ENCODE results near the gene ZNF512B.

The ZNF512B gene

GRCh38 chr20:63970714-63971431 is 1.1 kb upstream of the ZNF512B start:
- DNase-seq (ENCODE audit: low read depth) = no peak
- no peak for TF ChIP-seq CTCF (conservative IDR thresholded peaks at IDR 0.05; ENCODE audit: low read length)
- H3K4me3 ChIP-seq (ENCODE audit: low read length) = no peak overlapping the region; the same call in 1 of the 2 replicates

GRCh38 chr20:63968928-63969760 is 586 bp downstream of the ZNF512B start:
- no peak for DNase-seq (ENCODE audit: low read depth)
- no peak for TF ChIP-seq CTCF (conservative IDR thresholded peaks at IDR 0.05; ENCODE audit: low read length)
- peak overlapping the region; percentile 66 for H3K4me3 ChIP-seq (ENCODE audit: low read length)

- H3K4me3 ChIP-seq (ENCODE audit: low read length) = peak overlapping the region; percentile 66
These were observed 1.4 kb downstream of the ZNF512B start for GRCh38 chr20:63968136-63968927.

GRCh38 chr20:63967330-63968135 is 2.2 kb downstream of the ZNF512B start:
- no peak for TF ChIP-seq CTCF (conservative IDR thresholded peaks at IDR 0.05; ENCODE audit: low read length)
- no peak for DNase-seq (ENCODE audit: low read depth)
- no peak overlapping the region for H3K4me3 ChIP-seq (ENCODE audit: low read length)

More at GRCh38 chr20:63968136-63968927, 1.4 kb downstream of the ZNF512B start:
- DNase-seq (ENCODE audit: low read depth) = no peak
- TF ChIP-seq CTCF (conservative IDR thresholded peaks at IDR 0.05; ENCODE audit: low read length) = no peak

GRCh38 chr20:63966944-63967322 is 2.8 kb downstream of the ZNF512B start:
- no peak for TF ChIP-seq CTCF (conservative IDR thresholded peaks at IDR 0.05; ENCODE audit: low read length)
- no peak for DNase-seq (ENCODE audit: low read depth)
- H3K4me3 ChIP-seq (ENCODE audit: low read length) = no peak overlapping the region

- no peak for TF ChIP-seq CTCF (conservative IDR thresholded peaks at IDR 0.05; ENCODE audit: low read length)
- H3K4me3 ChIP-seq (ENCODE audit: low read length) = no peak overlapping the region
- no peak for DNase-seq (ENCODE audit: low read depth)
These were observed 3.4 kb downstream of the ZNF512B start for GRCh38 chr20:63966172-63966943.

Measured in AG10803 (cell line).